Measurements from ENCODE around the gene TMIE.

TMIE gene

GRCh38 chr3:46707601-46708011 is 6.4 kb downstream of the TMIE start:
- DNase-seq (ENCODE audit: low read depth) = no peak
- H3K4me3 ChIP-seq (ENCODE audit: control insufficient read depth, low read depth, low read length) = no peak overlapping the region
- TF ChIP-seq CTCF (IDR thresholded peaks at IDR 0.05; ENCODE audit: control insufficient read depth, insufficient read depth, low read depth, low read length, missing control alignments) = no peak

GRCh38 chr3:46708401-46709156 is 7.4 kb downstream of the TMIE start:
- no peak for DNase-seq (ENCODE audit: low read depth)
- no peak for TF ChIP-seq CTCF (IDR thresholded peaks at IDR 0.05; ENCODE audit: control insufficient read depth, insufficient read depth, low read depth, low read length, missing control alignments)

GRCh38 chr3:46709157-46709654 is 8.0 kb downstream of the TMIE start:
- DNase-seq (ENCODE audit: low read depth) = no peak
- TF ChIP-seq CTCF (IDR thresholded peaks at IDR 0.05; ENCODE audit: control insufficient read depth, insufficient read depth, low read depth, low read length, missing control alignments) = no peak
- no peak overlapping the region for H3K4me3 ChIP-seq (ENCODE audit: control insufficient read depth, low read depth, low read length)

More at GRCh38 chr3:46708401-46709156, 7.4 kb downstream of the TMIE start:
- no peak overlapping the region for H3K4me3 ChIP-seq (ENCODE audit: control insufficient read depth, low read depth, low read length)

- no peak for DNase-seq (ENCODE audit: low read depth)
- no peak for TF ChIP-seq CTCF (IDR thresholded peaks at IDR 0.05; ENCODE audit: control insufficient read depth, insufficient read depth, low read depth, low read length, missing control alignments)
- no peak overlapping the region for H3K4me3 ChIP-seq (ENCODE audit: control insufficient read depth, low read depth, low read length)
Observed at GRCh38 chr3:46709721-46710120, 8.5 kb downstream of the TMIE start.

GRCh38 chr3:46710229-46710628 is 9.0 kb downstream of the TMIE start:
- no peak overlapping the region for H3K4me3 ChIP-seq (ENCODE audit: control insufficient read depth, low read depth, low read length)
- DNase-seq (ENCODE audit: low read depth) = no peak
- no peak for TF ChIP-seq CTCF (IDR thresholded peaks at IDR 0.05; ENCODE audit: control insufficient read depth, insufficient read depth, low read depth, low read length, missing control alignments)

- H3K4me3 ChIP-seq (ENCODE audit: control insufficient read depth, low read depth, low read length) = no peak overlapping the region
- no peak for TF ChIP-seq CTCF (IDR thresholded peaks at IDR 0.05; ENCODE audit: control insufficient read depth, insufficient read depth, low read depth, low read length, missing control alignments)
- DNase-seq (ENCODE audit: low read depth) = no peak
Observed at GRCh38 chr3:46710671-46711295, 9.6 kb downstream of the TMIE start.
